Measurements from ENCODE around the gene IRF1.
"Not testable (repeated sequence)": the region's sequence is repeated elsewhere in the genome, so short reads cannot be mapped to it uniquely, and the experiment has no call there.

The IRF1 gene, protein sequence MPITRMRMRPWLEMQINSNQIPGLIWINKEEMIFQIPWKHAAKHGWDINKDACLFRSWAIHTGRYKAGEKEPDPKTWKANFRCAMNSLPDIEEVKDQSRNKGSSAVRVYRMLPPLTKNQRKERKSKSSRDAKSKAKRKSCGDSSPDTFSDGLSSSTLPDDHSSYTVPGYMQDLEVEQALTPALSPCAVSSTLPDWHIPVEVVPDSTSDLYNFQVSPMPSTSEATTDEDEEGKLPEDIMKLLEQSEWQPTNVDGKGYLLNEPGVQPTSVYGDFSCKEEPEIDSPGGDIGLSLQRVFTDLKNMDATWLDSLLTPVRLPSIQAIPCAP

DNA sequence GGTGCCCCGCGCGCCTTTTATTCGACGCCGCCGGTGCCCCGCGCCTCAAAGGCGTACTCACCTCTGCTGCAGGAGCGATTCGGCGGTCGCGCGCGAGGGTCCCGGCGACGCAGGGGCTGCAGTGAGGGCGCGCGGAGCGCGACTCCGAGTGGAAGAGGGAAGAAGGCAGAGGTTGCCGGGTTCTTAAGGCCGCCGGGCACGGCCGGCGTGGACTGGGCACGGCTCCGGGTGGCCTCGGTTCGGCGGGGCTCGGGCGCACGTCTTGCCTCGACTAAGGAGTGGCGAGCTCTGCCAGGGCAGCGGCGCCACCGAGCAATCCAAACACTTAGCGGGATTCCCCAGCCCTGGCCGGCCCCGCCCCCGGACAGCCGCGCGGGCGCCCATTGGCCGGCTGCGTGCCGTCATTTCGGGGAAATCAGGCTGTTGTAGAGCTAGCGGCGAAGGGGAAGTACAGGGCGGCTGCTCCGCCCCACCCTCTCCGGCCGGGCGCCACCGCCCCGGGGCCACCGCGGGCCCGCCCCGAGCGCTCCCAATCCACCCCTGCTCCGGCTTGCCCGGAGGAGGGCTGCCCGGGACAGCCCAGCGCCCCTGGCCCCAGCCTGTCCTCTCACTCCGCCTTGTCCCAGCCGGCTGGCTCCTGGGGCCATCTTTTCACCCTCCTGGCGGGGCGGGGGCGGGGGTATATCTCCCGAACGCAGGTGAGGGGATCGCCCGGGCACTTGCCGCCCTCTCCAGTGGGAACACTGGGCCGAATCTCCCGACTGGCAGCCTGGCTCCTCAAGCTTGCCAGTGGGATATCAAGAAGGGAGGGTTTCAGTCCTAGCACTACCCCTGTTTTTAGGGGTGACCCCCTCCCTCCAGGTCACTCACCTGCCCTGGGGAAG is at the start of gene IRF1:
TSS of gene IRF1 (minus strand) at position 290 of the 884 bp plus-strand sequence. CDS start 1,295 bp downstream, outside the sequence.
- in situ Hi-C loops (cut with MboI; ENCODE audit: low sequenced_read_pairs), result loop anchor here (10.0 kb wide), 1 partner anchor 76 kb away; no protein-coding TSS in a partner anchor

DNA sequence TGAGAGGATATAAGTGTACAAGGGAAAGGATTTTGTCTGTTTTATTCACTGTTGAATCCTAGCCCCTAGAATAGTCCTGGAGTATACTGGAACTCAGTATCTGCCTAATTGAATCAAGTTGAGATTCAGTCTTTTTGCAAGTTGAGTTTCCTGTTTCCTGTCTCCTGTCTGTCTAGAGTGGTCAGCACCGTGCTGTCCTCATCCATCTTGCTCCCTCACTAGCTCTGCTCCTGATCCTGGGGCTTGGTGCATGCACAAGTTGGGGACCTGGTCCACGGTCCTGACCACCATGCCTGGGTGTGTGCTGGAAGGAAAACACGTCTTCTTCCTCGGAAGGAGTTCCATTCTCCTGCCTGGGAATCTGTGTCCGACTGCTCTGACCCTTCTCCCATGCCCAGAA is 49.6 kb upstream of the IRF1 start:
- in situ Hi-C loops (cut with MboI; ENCODE audit: low sequenced_read_pairs), result loop anchor here (25.0 kb wide), 1 partner anchor 272 kb away; the partner anchor contains the start of gene SOWAHA

DNA sequence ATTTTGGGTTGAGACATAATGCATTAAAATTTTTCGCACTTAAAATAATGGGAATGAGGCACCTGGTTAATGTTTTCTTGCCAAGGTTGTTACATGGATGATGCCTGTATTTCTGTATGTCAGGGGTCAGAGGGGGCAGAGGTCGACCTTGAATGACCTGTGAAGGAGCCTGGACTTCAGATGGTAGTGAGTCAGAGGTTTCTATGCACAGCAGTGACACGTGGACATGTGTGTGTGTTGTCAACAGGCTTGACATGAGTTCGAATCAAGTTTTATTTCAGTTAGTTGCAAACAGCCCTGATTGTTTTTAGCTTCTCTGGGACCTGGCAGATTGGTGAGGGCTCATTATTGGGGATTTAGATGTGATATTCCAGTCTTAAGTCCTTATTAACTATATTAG is 49.1 kb upstream of the IRF1 start:
- in situ Hi-C loops (cut with MboI; ENCODE audit: low sequenced_read_pairs), result loop anchor here (25.0 kb wide), 1 partner anchor 273 kb away; the partner anchor contains the start of gene SOWAHA

DNA sequence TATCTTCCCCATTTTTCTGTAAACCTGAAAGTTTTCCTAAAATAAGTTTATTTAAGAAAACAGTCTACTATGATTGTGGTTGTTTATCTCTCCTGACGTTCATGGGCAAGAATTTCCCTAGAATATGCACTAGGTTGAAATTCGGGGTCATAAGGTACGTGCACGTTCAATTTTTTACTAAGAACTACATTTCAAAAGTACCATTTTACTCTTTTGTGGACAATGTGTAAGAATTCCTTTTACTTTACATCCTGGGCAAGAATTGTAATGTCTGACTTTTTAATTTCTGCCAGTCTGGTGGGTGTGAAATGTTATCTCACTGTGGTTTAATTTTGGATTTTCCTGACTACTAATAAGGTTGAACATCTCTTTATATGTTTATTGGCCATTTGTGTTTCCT is 40.4 kb upstream of the IRF1 start:
- in situ Hi-C loops (cut with MboI; ENCODE audit: low sequenced_read_pairs), result loop anchor here (25.0 kb wide), 1 partner anchor 281 kb away; the partner anchor contains the start of gene SOWAHA

DNA sequence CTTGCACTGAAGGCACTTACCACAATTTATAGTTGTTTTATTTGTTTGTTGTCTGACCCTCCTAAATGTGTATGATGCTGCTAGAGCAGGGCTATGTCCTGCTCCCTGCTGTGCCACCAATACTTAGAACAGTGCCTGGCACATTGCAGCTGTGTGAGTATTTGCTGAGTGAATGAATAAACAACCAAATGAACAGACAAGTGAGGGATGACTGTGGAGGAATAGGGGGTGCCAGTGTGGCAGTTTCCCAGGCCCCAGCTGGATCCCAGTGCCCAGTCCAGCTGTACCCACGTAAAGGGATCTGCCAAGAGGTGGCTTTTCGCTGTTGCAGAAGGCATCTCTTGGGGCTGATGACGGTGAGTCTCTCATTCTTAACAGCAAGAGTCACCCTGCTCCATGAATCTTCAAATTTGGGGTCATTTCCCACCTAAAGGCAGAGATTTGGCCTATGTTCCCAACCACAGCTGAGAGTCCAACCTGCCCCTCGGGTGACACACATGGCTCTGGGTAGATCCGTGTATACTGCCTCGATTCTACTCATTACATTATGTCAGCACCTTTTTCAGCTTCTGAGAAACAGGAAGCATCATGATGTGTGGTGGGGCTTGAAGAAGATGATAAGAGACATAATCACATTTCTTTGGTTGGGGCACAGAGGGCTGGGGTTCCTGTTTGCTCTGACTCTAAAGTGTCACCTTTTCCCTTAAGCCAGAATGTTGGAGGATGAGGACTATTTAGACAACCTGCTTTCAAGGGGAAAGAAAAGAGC is 38.5 kb upstream of the IRF1 start:
- in situ Hi-C loops (cut with MboI; ENCODE audit: low sequenced_read_pairs), result loop anchor here (25.0 kb wide), 1 partner anchor 283 kb away; the partner anchor contains the start of gene SOWAHA

DNA sequence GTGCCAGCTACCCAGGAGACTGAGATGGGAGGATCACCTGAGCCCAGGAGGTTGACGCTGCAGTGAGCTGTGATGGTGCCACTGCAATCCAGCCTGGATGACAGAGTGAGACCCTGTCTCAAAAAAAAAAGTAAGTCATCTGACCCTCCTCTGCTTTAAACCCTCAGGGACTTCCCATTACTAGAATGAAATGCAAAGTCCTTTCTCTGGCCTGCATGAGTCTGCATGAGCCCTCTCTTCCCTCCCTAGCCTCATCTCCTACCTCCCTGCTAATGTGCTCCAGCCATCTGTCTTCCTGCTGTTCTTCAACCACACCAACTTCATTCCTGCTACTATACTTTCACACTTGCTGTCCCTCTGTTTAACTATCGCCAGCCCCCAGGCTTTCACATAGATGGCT is 37.4 kb upstream of the IRF1 start:
- in situ Hi-C loops (cut with MboI; ENCODE audit: low sequenced_read_pairs), result loop anchor here (25.0 kb wide), 1 partner anchor 284 kb away; the partner anchor contains the start of gene SOWAHA

DNA sequence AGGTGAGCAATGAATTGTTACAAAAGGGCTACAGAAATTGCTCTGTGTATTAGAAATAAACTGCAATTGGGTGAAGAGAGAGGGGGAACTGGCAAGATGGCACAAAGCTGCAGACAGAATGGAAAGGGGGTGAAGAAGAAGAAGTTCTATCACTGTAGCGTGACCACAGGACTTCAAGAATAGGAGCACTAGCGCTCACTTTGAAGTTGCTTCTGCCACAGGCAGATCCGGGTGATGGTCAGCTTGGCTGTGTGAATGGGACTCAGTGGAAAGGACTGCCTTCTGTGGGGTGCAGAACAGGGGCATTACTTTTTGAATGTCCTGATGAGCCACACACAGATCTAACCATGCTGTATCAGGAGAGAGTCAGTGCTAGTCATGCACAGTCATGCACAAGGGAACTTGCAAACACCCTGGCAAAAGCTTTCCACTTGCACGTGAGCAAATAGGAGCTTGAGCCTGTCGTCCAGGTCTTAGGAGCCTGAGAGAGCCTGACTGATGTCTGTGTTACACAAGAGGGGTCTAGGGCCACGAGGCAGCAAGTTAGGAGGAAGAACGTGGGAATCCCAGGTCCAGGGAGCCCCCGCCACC is 36.5 kb upstream of the IRF1 start:
- in situ Hi-C loops (cut with MboI; ENCODE audit: low sequenced_read_pairs), result loop anchor here (25.0 kb wide), 1 partner anchor 285 kb away; the partner anchor contains the start of gene SOWAHA

DNA sequence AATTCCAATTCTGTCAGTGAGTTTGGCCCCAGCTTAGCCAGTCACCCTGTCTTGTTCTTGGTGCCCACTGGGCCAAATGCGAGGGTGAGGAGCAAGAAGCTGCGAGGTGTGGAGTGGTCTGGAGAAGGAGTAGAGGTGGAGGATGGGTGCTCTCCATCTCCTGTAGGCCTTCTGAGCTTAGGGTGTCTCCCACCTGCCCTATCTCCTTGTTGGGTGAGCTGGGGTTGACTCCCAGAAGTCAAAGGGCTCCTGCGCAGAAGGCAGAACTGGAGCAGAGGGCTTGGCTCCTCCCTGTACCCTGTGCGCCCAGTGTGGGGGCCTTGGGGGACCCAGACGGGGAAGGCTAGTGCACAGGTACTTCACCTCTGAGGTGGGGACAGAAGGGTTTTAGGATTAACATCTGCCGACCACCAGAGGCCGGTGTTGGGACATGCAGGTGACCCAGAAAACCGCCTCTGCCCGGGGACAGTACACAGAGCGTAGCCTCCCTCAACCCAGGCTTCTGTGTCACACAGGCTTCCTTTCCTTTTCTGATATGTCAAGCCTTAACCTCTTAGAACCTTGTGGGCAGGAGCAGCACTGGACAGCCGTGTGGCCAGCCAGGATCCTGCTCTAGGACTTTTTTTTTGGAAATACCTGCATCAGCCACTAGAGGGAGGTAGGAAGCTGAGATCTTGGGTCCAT is 35.9 kb upstream of the IRF1 start:
- in situ Hi-C loops (cut with MboI; ENCODE audit: low sequenced_read_pairs), result loop anchor here (25.0 kb wide), 1 partner anchor 286 kb away; the partner anchor contains the start of gene SOWAHA

DNA sequence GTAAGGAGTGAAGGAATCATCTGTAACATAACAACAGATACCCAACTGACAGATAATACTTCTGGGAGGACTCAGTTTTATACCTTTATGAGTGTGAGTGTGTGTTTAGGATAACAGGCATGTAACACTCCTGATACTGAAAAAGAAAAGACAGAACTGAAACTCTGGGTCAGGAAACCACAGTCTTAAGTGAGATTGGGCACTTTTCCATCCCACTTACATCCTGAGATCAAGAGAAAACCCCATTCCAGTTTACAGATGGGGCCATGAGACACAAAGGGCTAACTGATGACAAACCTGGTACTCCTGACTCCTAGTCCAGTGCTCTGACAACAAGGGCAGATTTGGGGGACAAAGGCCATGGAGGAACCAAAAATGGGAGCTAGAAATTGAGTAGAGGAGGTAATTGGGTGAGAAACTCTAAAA is 34.7 kb upstream of the IRF1 start:
- in situ Hi-C loops (cut with MboI; ENCODE audit: low sequenced_read_pairs), result loop anchor here (25.0 kb wide), 1 partner anchor 287 kb away; the partner anchor contains the start of gene SOWAHA

DNA sequence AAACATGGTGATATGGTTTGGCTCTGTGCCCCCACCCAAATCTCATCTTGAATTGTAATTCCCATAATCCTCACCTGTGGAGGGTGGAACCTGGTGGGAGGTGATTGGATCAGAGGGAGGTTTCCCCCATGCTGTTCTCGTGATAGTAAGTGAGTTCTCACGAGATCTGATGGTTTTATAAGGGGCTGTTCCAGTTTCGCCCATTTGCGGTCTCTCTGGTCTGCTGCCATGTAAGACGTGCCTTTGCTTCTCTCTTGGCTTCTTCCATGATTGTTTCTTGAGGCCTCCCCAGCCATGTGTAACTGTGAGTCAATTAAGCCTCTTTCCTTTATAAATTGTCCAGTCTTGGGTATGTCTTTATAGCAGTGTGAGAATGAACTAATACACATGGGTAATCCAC is 34.3 kb upstream of the IRF1 start:
- in situ Hi-C loops (cut with MboI; ENCODE audit: low sequenced_read_pairs), result loop anchor here (25.0 kb wide), 1 partner anchor 287 kb away; the partner anchor contains the start of gene SOWAHA

DNA sequence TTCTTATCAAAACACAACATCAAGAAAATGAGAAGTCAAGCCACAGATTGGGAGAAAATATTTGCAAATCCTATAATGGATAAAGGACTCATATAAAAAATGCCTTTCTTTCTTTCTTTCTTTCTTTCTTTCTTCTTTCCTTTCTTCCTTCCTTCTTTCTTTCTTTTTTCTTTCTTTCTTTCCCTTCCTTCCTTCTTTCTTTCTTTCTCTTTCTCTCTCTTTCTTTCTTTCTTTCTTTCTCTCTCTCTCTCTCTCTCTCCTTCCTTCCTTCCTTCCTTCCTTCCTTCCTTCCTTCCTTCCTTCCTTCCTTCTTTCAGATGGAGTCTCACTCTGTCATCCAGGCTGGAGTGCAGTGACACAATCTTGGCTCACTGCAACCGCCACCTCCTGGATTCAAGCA is 31.5 kb upstream of the IRF1 start:
- in situ Hi-C loops (cut with MboI; ENCODE audit: low sequenced_read_pairs), result not testable (repeated sequence)

DNA sequence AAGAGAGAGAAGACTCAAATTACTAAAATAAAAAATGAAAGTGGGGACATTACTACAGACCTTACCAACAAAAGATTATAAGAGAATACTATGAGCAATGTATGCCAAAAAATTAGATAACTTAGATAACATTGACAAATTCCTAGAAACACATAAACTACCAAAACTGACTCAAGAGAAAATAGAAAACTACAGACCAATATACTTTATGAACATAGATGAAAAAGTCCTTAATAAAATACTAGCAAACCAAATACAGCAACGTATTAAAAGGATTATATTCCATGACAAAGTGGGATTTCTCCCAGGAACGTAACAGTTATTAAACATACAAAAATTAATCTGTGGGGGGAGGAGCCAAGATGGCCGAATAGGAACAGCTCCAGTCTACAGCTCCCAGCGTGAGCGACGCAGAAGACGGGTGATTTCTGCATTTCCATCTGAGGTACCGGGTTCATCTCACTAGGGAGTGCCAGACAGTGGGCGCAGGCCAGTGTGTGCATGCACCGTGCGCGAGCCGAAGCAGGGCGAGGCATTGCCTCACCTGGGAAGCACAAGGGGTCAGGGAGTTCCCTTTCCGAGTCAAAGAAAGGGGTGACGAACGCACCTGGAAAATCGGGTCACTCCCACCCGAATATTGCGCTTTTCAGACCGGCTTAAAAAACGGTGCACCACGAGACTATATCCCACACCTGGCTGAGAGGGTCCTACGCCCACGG is 23.2 kb upstream of the IRF1 start:
- in situ Hi-C loops (cut with MboI; ENCODE audit: low sequenced_read_pairs), result not testable (repeated sequence)

DNA sequence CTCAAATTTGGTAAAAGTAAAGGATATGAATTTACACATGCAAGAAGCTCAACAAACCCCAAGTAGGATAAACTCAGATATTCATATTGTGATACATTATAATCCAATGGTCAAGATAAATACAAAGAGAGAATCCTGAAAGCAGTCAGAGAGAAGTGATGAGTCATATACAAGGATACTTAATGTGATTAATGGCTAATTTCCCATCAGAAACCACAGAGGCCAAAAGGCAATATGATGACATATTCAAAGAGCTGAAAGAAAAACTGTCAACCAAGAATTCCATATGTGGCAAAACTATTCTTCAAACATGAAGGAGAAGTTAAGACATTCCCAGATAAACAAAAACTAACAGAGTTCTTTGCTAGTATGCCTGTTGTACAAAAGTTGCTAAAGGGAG is 19.5 kb upstream of the IRF1 start:
- in situ Hi-C loops (cut with MboI; ENCODE audit: low sequenced_read_pairs), result no loop called here

DNA sequence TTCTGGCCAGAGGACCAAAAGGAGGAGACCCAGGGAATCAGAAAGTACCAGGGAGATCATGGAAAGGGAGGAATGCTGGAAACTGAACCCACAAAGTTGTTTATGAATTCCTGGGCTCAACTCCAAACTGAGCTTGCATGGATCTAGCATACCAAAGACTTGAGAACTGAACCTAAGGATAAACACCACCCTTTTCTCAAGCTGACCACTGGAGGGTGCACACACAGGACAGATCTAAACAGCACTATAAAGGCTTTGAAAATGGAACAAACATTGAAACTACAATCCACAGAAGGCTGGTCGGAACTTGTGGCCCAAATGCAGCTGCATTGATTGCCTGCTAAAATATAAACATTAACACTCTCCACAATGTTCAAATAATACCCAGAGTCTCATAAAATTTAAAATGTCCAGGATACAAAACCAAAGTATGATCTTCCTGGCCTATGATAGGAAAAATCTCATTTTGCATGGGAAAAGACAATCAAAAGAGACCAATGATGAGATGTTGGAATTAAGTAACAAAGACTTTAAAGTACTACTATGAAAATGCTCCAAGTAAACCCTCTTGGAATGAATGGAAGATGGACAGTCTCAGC is 15.6 kb upstream of the IRF1 start:
- in situ Hi-C loops (cut with MboI; ENCODE audit: low sequenced_read_pairs), result loop anchor here (10.0 kb wide), 1 partner anchor 121 kb away; no protein-coding TSS in a partner anchor

DNA sequence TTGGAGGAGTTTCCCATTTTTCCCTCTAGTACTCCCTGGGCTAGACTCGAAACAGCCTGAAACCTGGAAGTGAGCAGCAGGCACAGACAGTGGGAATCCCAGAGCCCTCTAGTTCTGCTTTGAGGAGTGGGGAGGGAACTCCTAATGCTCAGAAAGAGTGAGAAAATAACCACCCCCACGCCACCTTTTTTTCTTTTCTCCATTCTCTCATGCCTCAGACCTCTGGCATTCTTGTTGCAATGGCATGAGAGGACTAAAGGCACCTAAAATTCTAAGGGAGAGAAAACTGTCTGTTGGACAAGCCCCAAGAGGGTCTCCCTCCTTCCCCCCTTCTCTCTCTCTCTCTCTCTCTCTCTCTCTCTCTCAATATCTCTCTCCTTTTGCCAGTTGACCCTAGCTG is 15.1 kb upstream of the IRF1 start:
- in situ Hi-C loops (cut with MboI; ENCODE audit: low sequenced_read_pairs), result loop anchor here (10.0 kb wide), 1 partner anchor 121 kb away; no protein-coding TSS in a partner anchor

DNA sequence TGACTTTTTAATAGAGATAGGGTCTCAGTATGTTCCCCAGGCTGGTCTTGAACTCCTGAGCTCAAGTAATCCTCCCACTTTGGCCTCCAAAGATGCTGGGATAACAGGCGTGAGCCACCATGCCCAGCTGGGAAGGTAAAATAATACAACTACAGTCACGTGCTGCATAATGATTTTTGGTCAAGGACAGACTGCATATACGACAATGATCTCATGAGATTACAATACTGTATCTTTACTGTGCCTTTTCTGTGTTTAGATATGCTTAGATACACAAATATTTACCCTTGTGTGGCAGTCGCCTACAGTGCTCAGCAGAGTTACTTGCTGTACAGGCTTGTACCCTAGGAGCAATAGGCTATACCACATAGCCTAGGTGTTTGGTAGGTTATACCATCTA is 14.2 kb upstream of the IRF1 start:
- in situ Hi-C loops (cut with MboI; ENCODE audit: low sequenced_read_pairs), result loop anchor here (10.0 kb wide), 1 partner anchor 120 kb away; no protein-coding TSS in a partner anchor

DNA sequence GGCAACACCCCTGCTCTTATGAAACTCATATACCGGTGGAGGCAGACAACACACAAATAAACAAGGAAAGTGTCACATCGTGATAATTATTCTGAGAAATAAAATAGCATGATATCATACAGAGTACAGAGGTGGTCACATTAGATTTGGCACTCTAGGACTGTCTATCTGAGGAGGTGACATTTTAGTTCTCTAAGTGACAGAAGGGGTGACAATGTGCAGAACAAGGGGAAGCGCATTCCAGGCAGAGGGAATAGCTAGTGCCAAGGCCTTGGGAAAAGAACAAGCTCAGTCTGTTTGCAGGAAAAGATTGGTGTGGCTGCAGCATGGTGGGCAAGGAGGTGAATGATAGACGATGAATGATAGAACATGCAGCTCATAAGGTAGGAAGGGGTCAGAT is 12.7 kb upstream of the IRF1 start:
- in situ Hi-C loops (cut with MboI; ENCODE audit: low sequenced_read_pairs), result loop anchor here (10.0 kb wide), 1 partner anchor 118 kb away; no protein-coding TSS in a partner anchor
